HepG2 (cell line): ENCODE data around the gene EZH2. TPM values are rescaled to one million over a fixed set of nuclear protein-coding genes. Genes with fewer than 3 reads are reported as not detected.

Experiments
- ATAC-seq: fragments of 200-7000 bp; cut with Tn5 transposase; 3 replicates; pipeline ENCODE4 v1.9.1; 2020; ENCODE audit warnings: mild to moderate bottlenecking, moderate library complexity
- BruUV-seq: library from RNA; stranded (reverse); fragments of 400-500 nt; replicated peaks from 2 replicates; lab custom pipeline; 2021; lab: Mats Ljungman, UMichigan
- CTCF ChIA-PET: fragments of 300-600 bp; formaldehyde crosslinking; extraction: SDS; loops from one replicate; lab custom pipeline; 2021; ENCODE audit warnings: low total read pairs, inconsistent platforms, low intra/inter-chr PET ratio; lab: Yijun Ruan, JAX
- POLR2A ChIA-PET: fragments of 350-600 bp; sonication (Branson Sonifier 250); formaldehyde crosslinking; loops from one replicate; lab custom pipeline; 2020; ENCODE audit warnings: antibody characterized with exemption, inconsistent platforms; lab: Yijun Ruan, JAX
- DNase-seq: peaks from one replicate; pipeline ENCODE4 v3.0.0-alpha.2; 2015; ENCODE audit warnings: low spot score
- FAIRE-seq: peaks from 3 replicates; lab custom pipeline; 2011; peaks lifted over from hg19 to GRCh38; lab: Jason Lieb, UNC
- H2AFZ ChIP-seq: one replicate; pipeline ENCODE4 v1.6.1; 2011; ENCODE audit warnings: low read length, inconsistent platforms
- H3K27ac ChIP-seq: fragments of 300-600 bp; 3 replicates; pipeline ENCODE4 v1.8.0; 2011; ENCODE audit warnings: mixed run types, mild to moderate bottlenecking, mixed read lengths, low read length, inconsistent platforms; ENCODE audit not compliant: insufficient read depth; ENCODE audit errors: extremely low read length
- H3K27me3 ChIP-seq, 2 experiments: fragments of 200-600 bp in 1 of 2; 2 replicates in 1 of 2; 3 replicates in 1 of 2; pipeline versions ENCODE4 v1.6.0 to v1.8.0; 2011; ENCODE audit warnings: low read length in 2 of 2, mild to moderate bottlenecking in 2 of 2, moderate library complexity in 2 of 2, inconsistent platforms in 1 of 2; ENCODE audit not compliant: insufficient read depth in 2 of 2, control insufficient read depth in 1 of 2
- H3K36me3 ChIP-seq, 2 experiments: fragments of 200-600 bp in 1 of 2; replicated peaks in 1 of 2; 2 replicates in 1 of 2; 3 replicates in 1 of 2; pipeline versions ENCODE4 v1.5.1 to v1.8.0; 2011; ENCODE audit warnings: low read length in 2 of 2, inconsistent platforms in 1 of 2; ENCODE audit not compliant: insufficient read depth in 2 of 2, control insufficient read depth in 1 of 2
- H3K4me1 ChIP-seq: 2 replicates; pipeline ENCODE4 v1.5.1; 2012; ENCODE audit warnings: low read length, inconsistent platforms; ENCODE audit not compliant: insufficient read depth
- H3K4me2 ChIP-seq: 2 replicates; pipeline ENCODE4 v1.6.0; 2011; ENCODE audit warnings: low read depth, low read length, inconsistent platforms
- H3K4me3 ChIP-seq, 3 experiments: fragments of 200-600 bp in 1 of 3; sonication (generic), shearing (Covaris generic) in 1 of 3; replicated peaks in 1 of 3; 2 replicates each; pipeline ENCODE4 v1.5.1; 2011 to 2016; ENCODE audit warnings: low read length in 3 of 3, inconsistent platforms in 2 of 3, low read depth in 2 of 3, mild to moderate bottlenecking in 2 of 3, control low read depth in 1 of 3, mixed read lengths in 1 of 3; ENCODE audit not compliant: insufficient read depth in 1 of 3
- H3K79me2 ChIP-seq: one replicate; pipeline ENCODE4 v1.6.1; 2011; ENCODE audit warnings: low read length, inconsistent platforms; ENCODE audit not compliant: insufficient read depth
- H3K9ac ChIP-seq: 2 replicates; pipeline ENCODE4 v1.6.0; 2011; ENCODE audit warnings: mild to moderate bottlenecking, low read depth, low read length, inconsistent platforms; ENCODE audit not compliant: insufficient read depth
- H3K9me3 ChIP-seq: 2 replicates; pipeline ENCODE4 v1.5.1; 2012; ENCODE audit warnings: mild to moderate bottlenecking, low read length
- H4K20me1 ChIP-seq: 2 replicates; pipeline ENCODE4 v1.6.0; 2011; ENCODE audit warnings: inconsistent platforms, mild to moderate bottlenecking, low read length, moderate library complexity; ENCODE audit not compliant: insufficient read depth
- NCOA1 ChIP-seq: sonication (generic); formaldehyde crosslinking; IDR thresholded peaks from 2 replicates; pipeline ENCODE4 v1.9.0; 2021; ENCODE audit warnings: missing genetic modification reagents
- SNRNP70 ChIP-seq: fragments of 200-400 bp; formaldehyde crosslinking; IDR thresholded peaks from 2 replicates; pipeline ENCODE4 v1.6.1; 2017; ENCODE audit warnings: mild to moderate bottlenecking, low read depth, low read length, moderate library complexity
- ZFYVE20 ChIP-seq: sonication (generic); formaldehyde crosslinking; IDR thresholded peaks from 2 replicates; pipeline ENCODE4 v1.8.0; 2023; ENCODE audit warnings: low read depth, mild to moderate bottlenecking, moderate library complexity, missing genetic modification reagents, borderline replicate concordance
- ZNF207 ChIP-seq: fragments of 450-650 bp; IDR thresholded peaks from 2 replicates; pipeline ENCODE4 v1.6.1; 2016; ENCODE audit warnings: antibody characterized with exemption, borderline replicate concordance
- ZNF329 ChIP-seq: sonication (generic); formaldehyde crosslinking; IDR thresholded peaks from 2 replicates; pipeline ENCODE4 v1.9.0; 2021; ENCODE audit warnings: low read depth, mild to moderate bottlenecking, missing genetic modification reagents
- in situ Hi-C: cut with HindIII; loops from 2 replicates; pipeline ENCODE4 v1.10.0; 2017; ENCODE audit warnings: low pct_unique_long_range_greater_than_20kb; ENCODE audit not compliant: extremely low pct_ligation_motif_present
- intact Hi-C: fragments of 100-400 bp; cut with micrococcal nuclease; formaldehyde crosslinking; loops from one replicate; pipeline ENCODE4 v1.10.0; 2022; ENCODE audit not compliant: unreplicated experiment
- polyA plus RNA-seq, 8 experiments: library from polyadenylated mRNA; depleted of rRNA in 3 of 8; stranded (reverse) in 7 of 8; unstranded in 1 of 8; fragments of >200 nt; fragmentation: Illumina TruSeq in 4 of 8; extraction: Trizol in 4 of 8; gene quantifications; 2 replicates each; pipeline versions ENCODE4 v1.2.1 to v1.2.3, GENCODE V29; 2011 to 2016; ENCODE audit warnings: low read depth in 4 of 8, missing spikeins in 1 of 8, mixed read lengths in 1 of 8; ENCODE audit not compliant: insufficient read depth in 1 of 8
- total RNA-seq, 5 experiments: library from RNA; depleted of rRNA; stranded (reverse); fragments of >200 nt; fragmentation: Illumina TruSeq; extraction: Trizol; gene quantifications; 2 replicates each; pipeline ENCODE4 v1.2.3, GENCODE V29; 2016; ENCODE audit warnings: low read depth in 1 of 5
- TF ChIP-seq, protein P1 (sequence below): sonication (generic); formaldehyde crosslinking; IDR thresholded peaks from 2 replicates; pipeline ENCODE4 v1.5.0; 2020; ENCODE audit warnings: mild to moderate bottlenecking, missing genetic modification reagents, borderline replicate concordance

Gene EZH2
- total and polyA plus RNA-seq, 2 of the 13 experiments (the other 11 are each of a cell fraction or from before 2014, with no cell fraction given) = 26.0 to 34.3 TPM

- H2AFZ ChIP-seq = no peak overlapping the region
- H3K79me2 ChIP-seq = no peaks in the 10 kb centered on the region
- no TSS peak for BruUV-seq
- peaks cover 5 to 63% of the 10 kb centered on the region in 2 experiments; a peak in 4 of 5 replicates for H3K36me3 ChIP-seq
- ATAC-seq = no peak
- H3K4me1 ChIP-seq = no peaks in the 10 kb centered on the region
- ChIA-PET POLR2A (no interaction called here), CTCF (no interaction called here)
- no peaks in the 10 kb centered on the region for H3K27me3 ChIP-seq
- FAIRE-seq = no peak
- in situ Hi-C loops = no loop called here
- no peak overlapping the region for H3K4me3 ChIP-seq
- intact Hi-C loops = loop anchor here (10.0 kb wide), 1 partner anchor 189 kb away; no protein-coding TSS in a partner anchor
- no peak overlapping the region for H3K9ac ChIP-seq
- H4K20me1 ChIP-seq = no peaks in the 10 kb centered on the region
- DNase-seq = no peak
- no peak overlapping the region for H3K4me2 ChIP-seq
- no peak for TF ChIP-seq NCOA1 (CRISPR knock-in tag)
- no peak for TF ChIP-seq ZNF207
- TF ChIP-seq ZFYVE20 (CRISPR knock-in tag) = no peak
- TF ChIP-seq ZNF329 (CRISPR knock-in tag) = no peak
- TF ChIP-seq, protein P1, sequence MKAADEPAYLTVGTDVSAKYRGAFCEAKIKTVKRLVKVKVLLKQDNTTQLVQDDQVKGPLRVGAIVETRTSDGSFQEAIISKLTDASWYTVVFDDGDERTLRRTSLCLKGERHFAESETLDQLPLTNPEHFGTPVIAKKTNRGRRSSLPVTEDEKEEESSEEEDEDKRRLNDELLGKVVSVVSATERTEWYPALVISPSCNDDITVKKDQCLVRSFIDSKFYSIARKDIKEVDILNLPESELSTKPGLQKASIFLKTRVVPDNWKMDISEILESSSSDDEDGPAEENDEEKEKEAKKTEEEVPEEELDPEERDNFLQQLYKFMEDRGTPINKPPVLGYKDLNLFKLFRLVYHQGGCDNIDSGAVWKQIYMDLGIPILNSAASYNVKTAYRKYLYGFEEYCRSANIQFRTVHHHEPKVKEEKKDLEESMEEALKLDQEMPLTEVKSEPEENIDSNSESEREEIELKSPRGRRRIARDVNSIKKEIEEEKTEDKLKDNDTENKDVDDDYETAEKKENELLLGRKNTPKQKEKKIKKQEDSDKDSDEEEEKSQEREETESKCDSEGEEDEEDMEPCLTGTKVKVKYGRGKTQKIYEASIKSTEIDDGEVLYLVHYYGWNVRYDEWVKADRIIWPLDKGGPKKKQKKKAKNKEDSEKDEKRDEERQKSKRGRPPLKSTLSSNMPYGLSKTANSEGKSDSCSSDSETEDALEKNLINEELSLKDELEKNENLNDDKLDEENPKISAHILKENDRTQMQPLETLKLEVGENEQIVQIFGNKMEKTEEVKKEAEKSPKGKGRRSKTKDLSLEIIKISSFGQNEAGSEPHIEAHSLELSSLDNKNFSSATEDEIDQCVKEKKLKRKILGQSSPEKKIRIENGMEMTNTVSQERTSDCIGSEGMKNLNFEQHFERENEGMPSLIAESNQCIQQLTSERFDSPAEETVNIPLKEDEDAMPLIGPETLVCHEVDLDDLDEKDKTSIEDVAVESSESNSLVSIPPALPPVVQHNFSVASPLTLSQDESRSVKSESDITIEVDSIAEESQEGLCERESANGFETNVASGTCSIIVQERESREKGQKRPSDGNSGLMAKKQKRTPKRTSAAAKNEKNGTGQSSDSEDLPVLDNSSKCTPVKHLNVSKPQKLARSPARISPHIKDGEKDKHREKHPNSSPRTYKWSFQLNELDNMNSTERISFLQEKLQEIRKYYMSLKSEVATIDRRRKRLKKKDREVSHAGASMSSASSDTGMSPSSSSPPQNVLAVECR (CRISPR knock-in tag) = no peak
- TF ChIP-seq SNRNP70 = no peak
- TF ChIP-seq, all 625 proteins: peak for 0
- H3K27ac ChIP-seq = no peak overlapping the region
- H3K9me3 ChIP-seq = no peaks in the 10 kb centered on the region
Measured at GRCh38 chr7:148763622-148764021, 120.5 kb downstream of the EZH2 start.
